Stomach (tissue), 4 donors: ENCODE results near the gene PFDN6.

Experiments
- POLR2A ChIP-seq, 4 donors: fragments of 450-650 bp; IDR thresholded peaks; one replicate each; pipeline ENCODE4 v1.6.1; 2016; ENCODE audit warnings: antibody characterized with exemption in 4 of 4, control low read depth in 2 of 4, mild to moderate bottlenecking in 1 of 4, moderate library complexity in 1 of 4
- TF ChIP-seq, protein P1 (sequence below), 7 experiments: fragments of 450-650 bp in 4 of 7; fragments of 200-600 bp in 3 of 7; sonication (generic) in 3 of 7; IDR thresholded peaks; one replicate each; pipeline ENCODE4 v1.5.1; 2016 to 2019; ENCODE audit warnings: antibody characterized with exemption in 7 of 7, control low read depth in 2 of 7, mild to moderate bottlenecking in 1 of 7

DNA sequence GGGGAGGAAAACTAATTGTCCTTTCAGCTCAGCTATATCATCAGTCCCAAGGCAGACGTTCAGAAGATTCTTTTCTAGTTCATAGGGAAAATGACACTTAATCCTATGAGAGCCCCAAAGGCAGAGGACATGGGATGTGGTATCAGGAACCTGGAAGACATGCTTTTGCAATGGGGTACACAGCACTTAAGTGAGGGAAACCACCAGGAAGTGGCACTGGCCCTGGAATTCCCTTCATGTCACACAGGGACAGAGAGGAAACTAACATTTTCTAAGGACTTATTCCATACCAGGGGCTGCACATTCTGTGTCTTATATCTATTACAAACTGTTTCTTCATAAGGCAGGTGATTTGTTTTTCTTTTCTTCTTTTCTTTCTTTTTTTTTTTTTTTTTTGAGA lies 45.9 kb upstream of the PFDN6 start:
- TF ChIP-seq, protein P1, sequence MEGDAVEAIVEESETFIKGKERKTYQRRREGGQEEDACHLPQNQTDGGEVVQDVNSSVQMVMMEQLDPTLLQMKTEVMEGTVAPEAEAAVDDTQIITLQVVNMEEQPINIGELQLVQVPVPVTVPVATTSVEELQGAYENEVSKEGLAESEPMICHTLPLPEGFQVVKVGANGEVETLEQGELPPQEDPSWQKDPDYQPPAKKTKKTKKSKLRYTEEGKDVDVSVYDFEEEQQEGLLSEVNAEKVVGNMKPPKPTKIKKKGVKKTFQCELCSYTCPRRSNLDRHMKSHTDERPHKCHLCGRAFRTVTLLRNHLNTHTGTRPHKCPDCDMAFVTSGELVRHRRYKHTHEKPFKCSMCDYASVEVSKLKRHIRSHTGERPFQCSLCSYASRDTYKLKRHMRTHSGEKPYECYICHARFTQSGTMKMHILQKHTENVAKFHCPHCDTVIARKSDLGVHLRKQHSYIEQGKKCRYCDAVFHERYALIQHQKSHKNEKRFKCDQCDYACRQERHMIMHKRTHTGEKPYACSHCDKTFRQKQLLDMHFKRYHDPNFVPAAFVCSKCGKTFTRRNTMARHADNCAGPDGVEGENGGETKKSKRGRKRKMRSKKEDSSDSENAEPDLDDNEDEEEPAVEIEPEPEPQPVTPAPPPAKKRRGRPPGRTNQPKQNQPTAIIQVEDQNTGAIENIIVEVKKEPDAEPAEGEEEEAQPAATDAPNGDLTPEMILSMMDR (IDR thresholded peaks at IDR 0.05) = no peak
- no peak for TF ChIP-seq POLR2A (IDR thresholded peaks at IDR 0.05)
